Head of caudate nucleus (tissue), 42 donors: ENCODE results near the gene FLACC1.
"Not testable (repeated sequence)": the region's sequence is repeated elsewhere in the genome, so short reads cannot be mapped to it uniquely, and the experiment has no call there.

Source experiments
- DNase-seq, 42 donors: peaks; one replicate each; pipeline versions ENCODE4 v3.0.0 to v3.0.0-alpha.2; 2020 to 2021; ENCODE audit warnings: mixed read lengths in 7 of 42
- intact Hi-C: fragments of 100-400 bp; cut with DNase I; formaldehyde crosslinking; loops from one replicate; pipeline ENCODE4 v1.15.0; 2022

FLACC1 gene

DNA sequence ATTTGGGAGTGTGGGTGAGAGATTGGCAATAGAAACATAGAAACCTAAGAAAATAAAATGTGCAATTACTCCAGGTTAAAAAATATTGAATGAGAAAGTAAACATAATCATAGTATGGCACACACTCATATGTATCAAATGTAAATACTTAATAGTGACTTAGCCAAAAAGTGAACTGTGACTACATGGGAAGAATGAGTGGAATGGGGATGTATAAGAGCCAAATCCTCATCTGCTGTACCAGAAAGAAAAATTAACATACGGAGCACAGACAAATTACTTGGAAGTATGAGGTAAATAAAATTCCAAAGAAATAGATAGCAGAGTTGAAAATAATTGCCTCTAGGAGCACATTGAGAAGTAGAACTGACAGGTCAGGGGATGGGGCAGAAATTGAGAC, 4.0 kb downstream of the FLACC1 start:
- intact Hi-C loops: no loop called here
- DNase-seq: no peak

DNA sequence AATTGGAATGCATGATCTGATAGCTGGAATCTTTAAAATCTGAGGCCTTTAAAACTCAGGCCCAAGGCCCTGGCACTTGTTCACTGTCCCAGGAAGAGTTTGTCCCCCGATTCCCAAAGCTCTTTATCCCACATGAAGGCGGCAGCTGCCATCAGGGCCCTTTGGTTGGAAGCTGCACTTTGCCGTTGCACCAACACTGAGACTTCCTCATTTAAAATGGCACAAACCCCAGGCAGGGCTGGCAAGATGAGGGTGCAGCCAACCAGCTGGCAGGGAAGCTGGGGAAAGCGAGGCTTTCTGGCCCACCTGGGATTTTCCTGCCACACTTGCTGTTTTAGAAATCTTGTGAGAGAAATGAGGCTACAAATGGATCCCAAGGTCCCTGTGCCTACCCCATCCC, 6.3 kb downstream of the FLACC1 start:
- intact Hi-C loops: no loop called here
- no peak for DNase-seq

DNA sequence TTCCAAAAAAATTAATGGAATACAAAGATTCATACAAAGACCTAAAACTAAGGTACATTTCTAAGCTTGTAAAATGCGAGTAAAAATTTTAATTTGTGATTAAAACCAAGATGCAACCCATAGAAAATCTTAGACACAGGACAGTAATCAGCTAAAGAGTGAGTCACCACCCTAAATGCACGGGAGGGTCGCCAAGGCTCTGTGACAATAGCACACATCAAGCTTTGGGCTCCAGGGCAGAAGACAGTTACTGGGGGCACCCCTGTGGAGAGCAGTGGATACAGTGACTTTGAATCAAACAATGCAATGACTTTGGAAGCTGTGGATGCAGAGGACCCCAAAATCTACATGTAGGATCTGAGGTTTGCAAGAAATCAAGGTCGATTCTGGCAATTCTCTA, 7.5 kb downstream of the FLACC1 start:
- intact Hi-C loops: no loop called here
- no peak for DNase-seq

DNA sequence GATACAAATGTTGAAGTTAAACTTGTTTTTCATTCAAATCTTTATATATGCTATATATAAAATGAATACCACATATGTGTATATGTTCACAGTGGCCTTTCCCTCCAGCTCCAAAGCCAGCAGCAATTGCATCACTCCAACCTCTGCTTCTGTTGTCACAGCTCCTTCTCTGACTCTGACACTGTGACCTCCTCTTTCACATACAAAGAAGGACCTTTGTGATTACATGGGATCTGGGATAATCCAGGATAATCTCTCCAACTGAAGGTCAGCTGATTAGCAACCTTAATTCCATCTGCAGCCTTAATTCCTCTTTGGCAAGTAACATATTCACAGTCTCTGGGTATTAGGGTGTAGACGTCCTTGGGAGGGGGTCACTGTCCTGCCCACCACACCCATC, 8.4 kb downstream of the FLACC1 start:
- intact Hi-C loops: no loop called here

DNA sequence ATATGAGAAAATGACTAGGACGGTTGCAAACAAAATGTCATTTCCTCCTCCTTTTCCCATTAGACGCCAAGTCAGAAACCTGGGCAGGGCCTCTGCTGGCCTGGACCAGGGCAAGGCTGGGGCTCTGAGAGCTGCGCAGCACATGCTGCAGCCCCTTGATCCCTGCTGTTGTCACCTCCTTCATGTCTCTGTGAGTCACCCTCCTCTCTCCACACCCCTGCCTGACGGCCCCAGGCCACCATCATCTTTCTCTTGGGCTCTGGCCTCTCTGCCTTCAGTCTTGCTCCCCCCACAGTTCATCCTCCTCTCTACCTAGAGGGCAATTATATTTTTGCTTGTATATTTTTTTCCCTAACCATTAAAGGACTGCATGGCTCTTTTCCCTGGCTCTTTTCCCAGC, 10.0 kb downstream of the FLACC1 start:
- no peak for DNase-seq
- intact Hi-C loops: no loop called here

More for the DNA sequence above, 8.4 kb downstream of the FLACC1 start:
- no peak for DNase-seq

DNA sequence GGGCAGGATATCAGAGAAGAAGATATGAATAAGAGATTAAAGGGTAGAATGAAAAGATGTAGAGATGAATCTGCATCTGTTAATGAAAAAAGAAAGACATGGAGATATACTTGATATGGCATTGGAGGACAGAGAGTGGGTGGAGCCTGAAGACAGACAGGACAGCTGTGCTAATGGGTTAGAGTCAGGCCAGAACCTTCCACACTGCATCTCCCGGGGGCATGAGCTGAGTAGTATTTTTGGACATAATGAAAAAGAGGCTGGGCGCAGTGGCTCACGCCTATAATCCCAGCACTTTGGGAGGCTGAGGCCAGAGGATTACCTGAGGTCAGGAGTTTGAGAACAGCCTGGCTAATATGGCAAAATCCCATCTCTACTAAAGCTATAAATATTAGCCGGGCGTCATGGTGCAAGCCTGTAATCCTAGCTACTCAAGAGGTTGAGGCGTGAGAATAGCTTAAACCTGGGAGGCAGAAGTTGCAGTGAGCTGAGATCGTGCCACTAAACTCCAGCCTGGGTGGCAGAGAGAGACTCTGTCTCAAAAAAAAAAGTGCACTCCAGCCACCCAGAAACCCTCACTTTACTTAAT, 11.4 kb downstream of the FLACC1 start:
- no peak for DNase-seq
- intact Hi-C loops: no loop called here

DNA sequence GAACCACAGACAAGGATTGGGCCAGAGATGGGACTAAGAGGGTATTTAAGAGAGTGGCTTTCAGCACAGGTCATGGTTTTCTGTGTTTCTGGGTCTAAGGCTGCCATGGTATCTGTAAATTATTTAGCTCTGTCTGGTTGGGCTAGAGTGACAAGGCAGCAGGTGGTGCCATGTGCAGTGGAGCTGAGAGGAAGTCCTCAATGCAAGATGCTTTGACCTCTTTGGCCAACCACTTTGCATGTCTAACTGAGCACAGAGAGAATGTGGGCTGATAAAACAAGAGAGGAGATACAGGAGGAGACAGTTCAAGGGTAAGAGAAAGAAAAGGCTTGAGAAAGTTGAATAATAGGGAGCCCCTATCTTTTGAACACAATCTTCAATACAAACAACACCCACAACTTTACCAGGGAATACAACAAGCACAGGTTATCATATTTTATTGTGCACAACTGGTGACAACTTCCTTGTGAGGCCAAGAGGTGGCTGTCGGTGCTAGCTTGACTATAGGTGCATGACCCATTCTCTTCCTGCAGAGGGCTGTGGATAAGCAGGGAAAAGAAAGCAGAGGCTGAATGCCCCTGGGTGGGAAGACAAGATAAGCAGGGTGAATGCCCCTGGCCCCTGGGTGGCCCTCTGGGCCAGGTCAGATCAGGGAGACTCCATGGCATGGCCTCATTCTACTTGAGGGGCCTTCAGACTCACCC, 12.3 kb downstream of the FLACC1 start:
- no peak for DNase-seq
- intact Hi-C loops: no loop called here

DNA sequence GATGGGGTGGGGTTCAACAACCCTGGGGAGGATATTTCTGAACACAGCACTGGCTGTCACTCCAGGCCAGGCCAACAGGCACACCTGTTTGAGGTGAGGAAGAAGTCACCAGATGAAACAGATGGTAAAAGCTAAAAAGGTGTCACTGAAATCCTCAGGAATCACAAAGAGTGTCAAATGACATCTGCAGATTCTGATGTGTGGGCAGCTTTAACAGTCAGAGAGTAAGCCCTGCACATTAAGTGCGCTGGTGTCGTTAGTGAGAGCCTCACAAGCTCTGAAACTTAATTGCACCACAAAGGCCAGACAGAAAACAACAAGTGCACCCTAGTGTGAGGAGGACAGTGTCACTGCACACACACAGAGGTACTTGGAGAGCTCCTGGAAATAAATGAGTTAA, 13.6 kb downstream of the FLACC1 start:
- peak in 2 of 42 donors; percentile 44 to 53 for DNase-seq
- intact Hi-C loops: no loop called here

DNA sequence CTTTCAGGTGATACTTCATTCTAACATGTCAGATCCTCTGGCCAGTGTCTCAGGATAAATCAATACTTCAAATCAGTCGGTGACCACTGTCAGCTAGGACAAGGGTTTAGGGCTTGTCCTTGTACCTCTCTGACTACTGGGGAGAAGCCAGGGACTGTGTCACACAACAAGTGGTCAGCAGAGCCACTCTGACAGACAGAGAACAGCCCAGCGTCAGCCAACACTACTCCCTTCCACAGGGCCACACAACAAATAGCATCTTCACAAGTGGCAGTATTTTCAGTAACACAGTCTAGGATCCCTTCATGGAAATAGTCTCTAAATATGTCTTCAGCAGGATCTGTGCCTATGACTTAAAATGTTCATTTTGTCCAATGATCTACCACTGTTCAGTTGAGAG, 14.2 kb downstream of the FLACC1 start:
- intact Hi-C loops: no loop called here
- no peak for DNase-seq

DNA sequence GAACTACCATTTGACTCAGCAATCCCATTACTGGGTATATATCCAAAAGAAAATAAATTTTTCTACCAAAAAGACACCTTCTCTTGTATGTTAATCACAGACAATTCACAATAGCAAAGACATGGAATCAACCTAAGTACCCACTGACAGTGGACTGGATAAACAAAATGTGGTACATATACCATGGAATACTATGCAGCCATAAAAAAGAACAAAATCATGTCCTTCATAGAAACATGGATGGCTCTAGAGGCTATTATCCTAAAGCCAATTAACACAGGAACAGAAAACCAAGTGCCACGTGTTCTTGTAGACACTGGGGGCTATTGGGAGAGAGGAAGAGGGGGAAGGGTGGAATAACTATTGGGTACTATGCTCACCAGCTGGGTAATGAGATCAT, 27.7 kb downstream of the FLACC1 start:
- intact Hi-C loops: no loop called here
- DNase-seq: no peak

DNA sequence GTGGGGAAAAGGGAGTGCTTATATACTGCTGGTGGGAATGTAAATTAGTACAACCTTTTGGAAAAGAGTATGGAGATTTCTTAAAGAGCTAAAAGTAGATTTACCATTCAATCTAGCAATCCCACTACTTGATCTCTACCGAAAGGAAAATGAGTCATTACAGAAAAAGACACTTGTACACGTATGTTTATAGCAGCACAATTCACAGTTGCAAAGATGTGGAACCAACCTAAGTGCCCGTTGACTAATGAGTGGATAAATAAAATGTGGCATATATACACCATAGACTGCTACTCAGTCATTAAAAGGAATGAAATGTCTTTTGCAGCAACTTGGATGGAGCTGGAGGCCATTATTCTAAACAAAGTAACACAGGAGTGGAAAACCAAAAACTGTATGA, 29.5 kb downstream of the FLACC1 start:
- DNase-seq: no peak
- intact Hi-C loops: no loop called here

DNA sequence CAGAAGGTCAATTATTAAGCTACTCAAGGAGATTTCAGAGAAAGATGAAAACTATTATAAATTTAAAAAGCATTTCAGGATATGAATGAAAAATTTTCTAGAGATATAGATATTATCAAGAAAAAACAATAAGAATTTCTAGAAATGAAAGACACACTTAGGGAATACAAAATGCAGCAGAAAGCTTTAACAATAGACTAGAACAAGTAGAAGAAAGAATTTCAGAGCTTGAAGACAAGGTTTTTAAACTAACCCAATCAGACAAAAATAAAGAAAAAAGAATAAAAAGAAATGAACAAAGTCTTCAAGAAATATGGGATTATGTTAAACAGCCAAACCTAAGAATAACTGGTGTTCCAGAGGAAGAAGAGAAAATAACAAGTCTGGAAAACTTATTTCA, 34.4 kb downstream of the FLACC1 start:
- intact Hi-C loops: no loop called here

DNA sequence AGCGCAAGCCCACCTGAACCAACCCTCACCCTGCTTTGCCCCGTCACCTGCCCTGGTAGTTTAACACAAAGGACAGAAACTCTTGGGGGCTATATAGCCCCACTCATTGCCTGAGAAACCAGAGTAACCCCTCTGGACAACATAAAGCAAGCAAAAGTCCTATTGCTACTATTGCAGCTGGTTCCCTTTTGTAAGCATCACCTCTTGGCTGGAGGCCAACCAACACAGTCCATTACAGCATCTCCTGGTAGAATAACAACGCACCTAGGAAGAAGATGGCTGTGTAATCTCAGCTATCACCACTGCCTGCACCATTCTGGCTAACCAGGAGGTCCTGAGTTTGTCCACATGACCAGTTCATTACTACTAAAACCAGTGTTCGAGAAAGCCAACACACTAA, 36.4 kb downstream of the FLACC1 start:
- intact Hi-C loops: no loop called here
- DNase-seq: no peak

More for the DNA sequence above, 34.4 kb downstream of the FLACC1 start:
- DNase-seq: no peak

DNA sequence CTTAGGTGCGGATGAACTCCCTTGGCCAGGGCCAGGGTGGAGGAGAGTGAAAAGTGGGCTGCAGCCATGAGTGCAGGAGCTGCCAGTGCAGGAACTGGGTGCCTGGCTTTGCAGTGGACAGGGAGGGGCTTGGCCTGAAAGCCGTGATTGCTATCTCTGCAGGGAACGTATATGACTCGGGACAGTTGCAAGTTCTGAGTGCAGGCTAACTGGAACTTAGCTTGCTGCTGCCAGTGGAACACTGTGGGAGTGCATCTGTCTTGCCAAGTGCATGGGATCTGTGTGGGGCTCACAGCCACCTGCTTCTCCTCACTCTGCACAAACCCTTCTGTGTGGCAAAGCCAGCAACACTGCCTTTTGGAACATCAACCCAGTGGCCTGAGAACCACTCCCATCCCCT, 36.9 kb downstream of the FLACC1 start:
- intact Hi-C loops: no loop called here
- DNase-seq: no peak

DNA sequence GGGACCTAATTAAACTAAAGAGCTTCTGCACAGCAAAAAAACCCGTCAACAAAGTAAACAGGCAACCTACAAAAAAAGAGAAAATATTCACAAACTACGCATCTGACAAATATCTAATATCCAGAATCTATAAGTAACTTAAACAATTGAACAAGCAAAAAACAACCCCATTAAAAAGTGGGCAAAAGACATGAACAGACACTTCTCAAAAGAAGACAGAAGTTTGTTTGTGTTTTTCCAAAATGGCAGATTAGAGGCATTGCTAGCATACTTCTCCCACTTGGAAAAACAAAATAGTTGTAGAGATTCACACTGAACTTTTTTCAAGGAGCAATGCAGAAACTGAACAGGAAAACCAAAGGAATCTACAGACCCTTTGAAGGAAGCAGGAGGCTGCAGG, 37.6 kb downstream of the FLACC1 start:
- intact Hi-C loops: no loop called here
- DNase-seq: no peak

DNA sequence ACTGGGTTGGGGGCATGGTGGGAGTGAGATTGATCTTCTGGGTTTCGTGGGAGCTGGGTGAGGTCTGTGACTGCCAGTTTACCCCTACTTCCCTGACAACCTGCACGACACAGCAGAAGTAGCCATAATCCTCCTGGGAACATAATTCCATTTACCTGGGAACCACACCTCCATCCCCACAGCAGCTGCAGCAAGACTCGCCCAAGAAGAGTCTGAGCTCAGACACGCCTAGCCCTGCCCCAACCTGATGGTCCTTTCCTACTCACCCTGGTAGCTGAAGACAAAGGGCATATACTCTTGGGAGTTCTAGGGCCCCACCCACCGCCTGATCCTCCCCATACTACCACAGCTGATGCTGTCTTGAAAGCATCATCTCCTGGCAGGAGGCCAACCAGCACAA, 43.8 kb downstream of the FLACC1 start:
- no peak for DNase-seq
- intact Hi-C loops: no loop called here

DNA sequence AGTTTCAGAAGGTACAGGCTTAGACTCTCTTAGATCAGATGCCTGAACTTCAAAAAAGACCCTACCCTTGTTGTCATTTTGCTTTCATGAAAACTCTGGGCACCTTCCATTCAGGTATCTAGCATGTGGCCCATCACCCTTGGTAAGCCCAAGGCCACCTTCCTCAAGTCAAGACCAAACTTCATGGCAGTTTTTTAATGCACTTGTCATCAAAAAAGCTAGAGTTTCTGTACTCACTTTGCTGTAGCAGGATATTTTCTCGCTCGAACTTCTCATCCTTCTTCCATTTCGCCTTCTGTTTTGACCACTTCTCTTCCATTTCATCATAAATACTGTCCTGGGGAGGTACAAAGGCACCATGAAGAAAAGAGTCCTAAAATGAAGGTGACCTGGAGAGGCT, 48.2 kb downstream of the FLACC1 start:
- intact Hi-C loops: no loop called here
- no peak for DNase-seq

DNA sequence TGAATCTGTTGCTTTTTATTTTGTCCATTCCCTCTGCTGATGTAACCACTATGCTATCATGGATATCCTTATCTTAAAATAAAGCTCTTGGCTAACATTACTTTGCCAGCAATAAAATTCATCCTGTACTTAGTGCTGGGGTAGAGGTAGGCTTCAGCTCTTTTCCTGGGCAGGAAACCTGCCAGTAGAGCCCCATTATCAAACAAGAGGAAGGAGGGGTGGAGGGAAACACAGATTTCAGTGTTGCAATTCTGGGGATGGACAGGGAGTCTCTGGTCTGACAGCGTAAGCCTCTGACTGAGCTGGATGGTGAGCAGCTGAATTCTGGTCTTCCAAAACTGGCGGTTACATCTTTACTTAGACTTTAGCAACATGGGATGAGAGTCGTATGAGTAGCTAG, 49.3 kb downstream of the FLACC1 start:
- intact Hi-C loops: no loop called here

DNA sequence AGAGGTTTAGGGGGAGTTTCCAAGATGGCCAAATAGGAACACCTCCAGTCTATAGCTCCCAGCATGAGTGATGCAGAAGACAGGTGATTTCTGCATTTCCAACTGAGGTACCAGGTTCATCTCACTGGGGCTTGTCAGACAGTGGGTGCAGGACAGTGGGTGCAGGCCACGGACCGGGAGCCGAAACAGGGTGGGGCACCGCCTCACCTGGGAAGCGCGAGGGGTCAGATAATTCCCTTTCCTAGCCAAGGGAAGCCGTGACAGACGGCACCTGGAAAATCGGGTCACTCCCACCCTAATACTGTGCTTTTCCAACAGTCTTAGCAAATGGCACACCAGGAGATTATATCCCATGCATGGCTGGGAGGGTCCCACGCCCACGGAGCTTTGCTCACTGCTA, 57.2 kb downstream of the FLACC1 start:
- DNase-seq, intact Hi-C loops: not testable (repeated sequence)

More for the DNA sequence above, 49.3 kb downstream of the FLACC1 start:
- no peak for DNase-seq

DNA sequence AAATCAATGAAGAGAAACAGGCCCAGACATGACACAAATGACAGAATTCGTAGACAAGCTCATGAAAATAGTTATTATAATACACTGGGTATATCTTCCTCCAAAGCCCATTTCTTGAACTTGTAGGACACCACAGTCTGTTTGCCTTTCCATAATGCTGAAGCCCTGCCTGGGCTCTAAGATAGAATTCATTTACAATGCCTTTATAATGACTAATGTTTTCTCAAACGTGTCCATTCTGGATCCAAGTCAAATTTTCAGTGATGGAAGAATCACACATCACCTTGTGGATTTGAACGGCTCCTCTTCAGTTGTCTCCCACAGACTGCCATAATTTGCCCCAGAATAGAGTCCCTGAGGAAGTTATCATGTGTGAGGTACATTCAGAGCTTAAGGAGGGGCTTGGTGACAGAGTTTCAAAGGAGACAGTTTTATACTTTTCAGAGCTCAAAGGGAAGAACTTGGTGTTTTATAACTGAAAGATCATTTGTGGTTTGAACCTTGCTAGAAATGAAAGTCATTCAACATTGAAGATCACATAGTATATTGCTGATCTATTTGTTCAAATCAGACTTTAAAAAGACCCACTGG, 58.6 kb downstream of the FLACC1 start:
- no peak for DNase-seq
- intact Hi-C loops: no loop called here
